GM13976 (cell line): ENCODE results near the gene SEPHS1.
"Not testable (repeated sequence)": the region's sequence is repeated elsewhere in the genome, so short reads cannot be mapped to it uniquely, and the experiment has no call there.

Source experiments
- DNase-seq: peaks from one replicate; pipeline ENCODE4 v3.0.0; 2012; ENCODE audit warnings: low spot score
- in situ Hi-C: fragments of 300-500 bp; cut with MboI; formaldehyde crosslinking; loops from one replicate; pipeline ENCODE4 v1.12.0; 2022; ENCODE audit warnings: low sequenced_read_pairs, mixed read lengths, inconsistent platforms; ENCODE audit not compliant: unreplicated experiment
- TF ChIP-seq, protein P1 (sequence below): IDR thresholded peaks from 2 replicates; pipeline ENCODE4 v1.5.1; 2012; ENCODE audit warnings: borderline replicate concordance, mild to moderate bottlenecking; ENCODE audit not compliant: insufficient read depth; ENCODE audit errors: extremely low read depth, missing control alignments, control extremely low read depth

The SEPHS1 gene

DNA sequence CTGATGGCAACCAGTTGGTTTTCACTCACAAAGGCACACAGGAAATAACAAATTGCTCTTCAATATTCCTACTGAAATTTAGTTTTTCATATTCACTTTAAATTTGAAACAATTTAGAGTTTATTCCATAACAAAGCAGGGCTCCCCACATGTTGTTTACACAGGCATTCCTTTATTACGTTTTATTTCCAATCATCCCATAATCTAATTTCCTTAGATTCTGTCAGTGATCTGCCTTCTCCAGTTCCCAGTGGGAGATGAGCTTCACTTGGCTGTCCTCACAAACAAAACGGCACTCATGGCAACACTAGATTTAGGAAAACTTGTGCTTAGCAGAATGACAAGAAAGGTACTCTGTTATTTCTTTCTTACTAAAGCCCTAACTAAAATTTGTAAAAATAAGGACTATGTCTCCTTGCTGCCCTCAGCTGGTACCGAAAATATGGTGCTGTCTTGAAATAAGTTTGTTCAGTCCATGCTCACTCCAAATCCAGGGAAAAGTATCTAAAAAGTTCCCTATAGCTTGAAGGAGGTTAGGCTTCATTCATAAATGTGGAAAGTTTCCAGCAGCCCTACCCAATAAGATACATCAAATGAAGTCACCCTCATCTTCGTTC, 71.2 kb downstream of the SEPHS1 start:
- TF ChIP-seq, protein P1, sequence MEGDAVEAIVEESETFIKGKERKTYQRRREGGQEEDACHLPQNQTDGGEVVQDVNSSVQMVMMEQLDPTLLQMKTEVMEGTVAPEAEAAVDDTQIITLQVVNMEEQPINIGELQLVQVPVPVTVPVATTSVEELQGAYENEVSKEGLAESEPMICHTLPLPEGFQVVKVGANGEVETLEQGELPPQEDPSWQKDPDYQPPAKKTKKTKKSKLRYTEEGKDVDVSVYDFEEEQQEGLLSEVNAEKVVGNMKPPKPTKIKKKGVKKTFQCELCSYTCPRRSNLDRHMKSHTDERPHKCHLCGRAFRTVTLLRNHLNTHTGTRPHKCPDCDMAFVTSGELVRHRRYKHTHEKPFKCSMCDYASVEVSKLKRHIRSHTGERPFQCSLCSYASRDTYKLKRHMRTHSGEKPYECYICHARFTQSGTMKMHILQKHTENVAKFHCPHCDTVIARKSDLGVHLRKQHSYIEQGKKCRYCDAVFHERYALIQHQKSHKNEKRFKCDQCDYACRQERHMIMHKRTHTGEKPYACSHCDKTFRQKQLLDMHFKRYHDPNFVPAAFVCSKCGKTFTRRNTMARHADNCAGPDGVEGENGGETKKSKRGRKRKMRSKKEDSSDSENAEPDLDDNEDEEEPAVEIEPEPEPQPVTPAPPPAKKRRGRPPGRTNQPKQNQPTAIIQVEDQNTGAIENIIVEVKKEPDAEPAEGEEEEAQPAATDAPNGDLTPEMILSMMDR, result no peak
- in situ Hi-C loops, result no loop called here
- no peak for DNase-seq

DNA sequence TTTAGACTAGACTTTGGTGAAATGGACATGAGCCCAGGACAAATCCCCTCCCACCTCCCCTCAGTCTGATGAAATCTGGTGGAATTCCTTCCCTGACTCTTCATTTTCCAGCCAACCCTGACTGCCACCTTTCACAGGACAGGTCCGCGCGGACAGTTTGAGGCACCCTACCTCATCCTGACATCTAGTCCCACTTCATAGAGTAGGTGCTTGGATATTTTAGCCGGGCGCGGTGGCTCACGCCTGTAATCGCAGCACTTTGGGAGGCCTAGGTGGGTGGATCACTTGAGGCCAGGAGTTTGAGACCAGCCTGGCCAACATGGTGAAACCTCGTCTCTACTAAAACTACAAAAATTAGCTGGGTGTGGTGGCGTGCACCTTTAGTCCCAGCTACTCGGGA, 71.9 kb downstream of the SEPHS1 start:
- in situ Hi-C loops, DNase-seq: not testable (repeated sequence)

GRCh38 chr10:13272164-13272571, 75.9 kb downstream of the SEPHS1 start:
- TF ChIP-seq, protein P1, result no peak
- in situ Hi-C loops, result no loop called here
- DNase-seq, result no peak

DNA sequence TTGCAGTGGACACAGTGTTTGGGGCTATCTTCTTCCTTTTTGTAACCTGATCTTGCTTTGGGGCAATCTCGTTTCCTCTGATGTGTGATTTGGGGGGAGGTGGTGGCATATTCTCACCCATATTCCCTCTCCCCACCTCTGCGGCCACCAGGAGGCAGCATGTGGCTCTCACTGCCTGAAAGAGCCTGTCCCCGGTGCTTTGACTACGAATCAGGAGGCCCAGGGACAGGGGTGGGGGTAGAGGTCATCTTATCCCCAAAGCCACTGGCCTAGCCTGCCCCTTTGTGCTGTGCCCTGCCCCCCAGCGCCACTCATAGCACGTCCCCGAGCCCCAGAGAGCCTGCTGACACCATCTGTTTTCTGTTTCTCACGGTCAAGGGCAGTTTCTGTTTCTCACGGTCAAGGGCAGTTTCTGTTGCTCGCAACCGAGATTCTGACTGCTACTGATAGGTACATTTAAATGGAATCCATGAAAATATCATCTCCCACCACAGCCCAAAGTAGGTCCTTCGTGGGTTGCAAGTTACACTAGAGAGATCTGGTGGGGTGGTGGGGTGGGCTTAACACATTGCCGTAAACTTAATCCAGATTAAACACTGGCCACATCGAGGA, 76.4 kb downstream of the SEPHS1 start:
- TF ChIP-seq, protein P1, result peak; percentile 48
- DNase-seq, result peak; percentile 80
- in situ Hi-C loops, result no loop called here

DNA sequence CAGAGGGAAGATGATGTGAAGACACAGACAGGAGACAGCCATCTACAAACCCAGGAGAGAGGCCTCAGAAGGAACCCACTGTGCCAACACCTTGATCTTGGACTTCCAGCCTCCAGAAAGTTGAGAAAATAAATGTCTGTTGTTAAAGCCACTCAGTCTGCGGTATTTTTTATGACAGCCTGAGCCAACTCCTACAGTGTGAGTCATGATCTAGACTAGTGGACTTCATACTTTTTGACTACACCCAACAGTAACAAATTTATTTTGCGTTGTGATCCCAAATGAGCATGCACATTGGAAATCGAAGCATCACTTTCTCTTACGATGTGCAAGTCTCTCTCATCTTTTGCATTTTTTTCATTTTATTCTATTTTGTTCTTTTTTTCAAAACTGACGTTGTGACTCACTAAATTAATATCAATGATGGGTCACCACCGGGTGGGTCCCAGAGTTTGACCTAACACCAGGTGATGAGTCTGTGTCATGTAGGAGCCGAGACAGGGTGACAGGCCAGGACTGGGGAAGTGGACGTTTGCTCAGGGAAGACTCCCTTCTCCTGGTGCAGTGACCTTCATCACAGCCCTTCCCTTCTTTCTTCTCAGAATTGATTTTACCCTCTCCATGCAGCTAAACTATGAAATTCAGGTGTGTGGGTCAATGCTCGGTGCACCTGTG, 77.1 kb downstream of the SEPHS1 start:
- in situ Hi-C loops, result no loop called here
- TF ChIP-seq, protein P1, result no peak

DNA sequence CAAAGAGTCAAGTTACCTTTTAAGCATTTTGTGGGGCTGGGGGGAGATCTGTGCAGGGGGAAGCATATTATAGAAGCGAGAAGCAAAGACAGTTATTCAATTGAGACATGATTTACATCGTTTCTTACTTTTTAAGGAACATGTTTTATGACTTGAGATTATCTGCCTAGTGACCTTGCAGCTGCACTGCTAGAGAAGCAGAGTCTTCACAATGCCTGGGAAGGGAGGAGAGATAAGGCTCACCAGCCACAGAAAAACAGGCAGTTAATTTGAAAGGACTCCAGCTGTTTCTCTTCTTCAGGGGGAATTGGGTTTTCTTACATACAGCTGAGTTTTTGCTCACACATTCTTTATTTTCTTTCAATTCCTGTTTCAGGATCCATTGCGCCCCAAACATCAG, 79.3 kb downstream of the SEPHS1 start:
- no peak for DNase-seq
- TF ChIP-seq, protein P1, result no peak

More for the DNA sequence above, 77.1 kb downstream of the SEPHS1 start:
- DNase-seq, result no peak

DNA sequence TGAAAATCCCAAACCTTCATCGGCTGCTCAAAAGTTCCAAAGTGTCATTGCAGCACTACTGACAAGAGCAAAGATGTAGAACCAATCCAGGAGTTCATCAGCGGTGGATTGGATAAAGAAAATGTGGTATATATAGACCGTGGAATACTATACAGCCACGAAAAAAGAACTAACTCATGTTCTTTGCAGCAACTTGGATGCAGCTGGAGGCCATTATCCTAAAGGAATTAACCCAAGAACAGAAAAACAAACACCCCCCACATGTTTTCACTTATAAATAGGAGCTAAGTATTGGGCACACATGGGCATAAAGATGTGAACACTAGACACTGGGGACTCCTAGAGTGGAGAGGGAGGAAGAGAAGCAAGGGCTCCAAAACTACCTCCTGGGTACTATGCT, 79.8 kb downstream of the SEPHS1 start:
- no peak for DNase-seq
- in situ Hi-C loops, result no loop called here
- TF ChIP-seq, protein P1, result no peak

More for the DNA sequence above, 79.3 kb downstream of the SEPHS1 start:
- in situ Hi-C loops, result no loop called here
